ENCODE results near the gene IRF2BP1. TPM values are rescaled to one million over a fixed set of nuclear protein-coding genes. Genes with fewer than 3 reads are reported as not detected.

The IRF2BP1 gene
- total RNA-seq, 2 experiments from 2014 or later: 21.0 to 21.6 TPM

DNA sequence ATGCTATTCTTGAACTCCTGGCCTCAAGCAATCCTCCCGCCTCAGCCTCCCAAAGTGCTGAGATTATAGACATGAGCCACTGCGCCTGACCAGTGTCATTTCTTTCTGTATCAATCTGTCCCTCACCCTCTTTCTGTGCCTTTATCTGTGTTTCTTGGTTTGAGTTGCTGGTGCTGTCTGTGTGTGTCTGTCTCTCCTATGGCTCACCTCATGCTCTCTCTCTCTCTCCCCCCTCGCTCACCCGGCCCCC is 9.9 kb downstream of the IRF2BP1 start:
- Mint-ChIP-seq H3K4me1 (ENCODE audit: low read depth) (peaks cover 16% of the 10 kb centered on the region), H3K27me3 (peaks cover 34% of the 10 kb centered on the region), H3K36me3 (ENCODE audit: low read depth) (no peaks in the 10 kb centered on the region), H3K27ac (no peak overlapping the region), H3K9me3 (no peaks in the 10 kb centered on the region), H3K4me3 (no peak overlapping the region)
- no peak for TF ChIP-seq CTCF (IDR thresholded peaks at IDR 0.05)
- DNase-seq (peak in 1 of 14 experiments; percentile 36), ATAC-seq (ENCODE audit: poor library complexity) (peak; percentile 75)
- H3K9me3 ChIP-seq (ENCODE audit: control insufficient read depth in 1 of 2, insufficient read depth in 1 of 2, low read length in 2 of 2): peaks cover 0 to 9% of the 10 kb centered on the region in 2 experiments
- H3K36me3 ChIP-seq (ENCODE audit: insufficient read depth, low read length): no peaks in the 10 kb centered on the region
- H3K4me1 ChIP-seq (ENCODE audit: insufficient read depth, low read length): peaks cover 12% of the 10 kb centered on the region
- no peak overlapping the region for H3K4me3 ChIP-seq (ENCODE audit: low read length)
- H3K27ac ChIP-seq (ENCODE audit: low read depth in 1 of 2, low read length in 2 of 2): no peak overlapping the region
- intact Hi-C loops (cut with DNase I, micrococcal nuclease): no loop called here
- peaks cover 0 to 7% of the 10 kb centered on the region in 2 experiments for H3K27me3 ChIP-seq (ENCODE audit: control insufficient read depth in 1 of 2, insufficient read depth in 2 of 2, low read length in 2 of 2)
- ChIA-PET CTCF (no interaction called here), POLR2A (no interaction called here)

DNA sequence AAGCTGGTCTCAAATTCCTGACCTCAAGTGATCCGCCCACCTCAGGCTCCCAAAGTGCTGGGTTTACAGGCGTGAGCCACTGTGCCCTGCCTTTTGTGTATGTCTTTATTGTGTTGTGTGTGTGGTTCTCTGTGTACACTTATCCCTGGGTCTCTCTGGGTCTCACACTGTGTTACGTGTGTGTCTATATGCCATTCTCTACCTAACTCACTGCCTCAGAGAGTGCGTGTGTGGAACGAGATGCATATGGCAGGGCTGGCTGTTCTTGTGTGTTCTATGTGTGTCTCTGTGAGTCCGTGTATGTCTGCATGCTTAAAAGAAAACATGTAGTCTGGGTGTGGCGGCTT is 11.3 kb downstream of the IRF2BP1 start:
- ATAC-seq (ENCODE audit: poor library complexity) (no peak), DNase-seq (no peak)
- no peak overlapping the region for H3K4me3 Mint-ChIP-seq
- no peak overlapping the region for H3K4me3 ChIP-seq (ENCODE audit: low read length)
- H3K36me3 ChIP-seq (ENCODE audit: insufficient read depth, low read length): no peaks in the 10 kb centered on the region
- H3K36me3 Mint-ChIP-seq (ENCODE audit: low read depth): no peaks in the 10 kb centered on the region
- ChIA-PET POLR2A (no interaction called here), CTCF (interaction anchor here (1.4 kb wide), 1 partner anchor 11 kb away, joined by 3 read pairs; the partner anchor contains the start of gene SYMPK)
- peaks cover 34% of the 10 kb centered on the region for H3K27me3 Mint-ChIP-seq
- peaks cover 16% of the 10 kb centered on the region for H3K4me1 Mint-ChIP-seq (ENCODE audit: low read depth)
- TF ChIP-seq CTCF (IDR thresholded peaks at IDR 0.05): no peak
- H3K27me3 ChIP-seq (ENCODE audit: control insufficient read depth in 1 of 2, insufficient read depth in 2 of 2, low read length in 2 of 2): peaks cover 0 to 7% of the 10 kb centered on the region in 2 experiments
- peaks cover 12% of the 10 kb centered on the region for H3K4me1 ChIP-seq (ENCODE audit: insufficient read depth, low read length)
- no peak overlapping the region for H3K27ac ChIP-seq (ENCODE audit: low read depth in 1 of 2, low read length in 2 of 2)
- intact Hi-C loops (cut with DNase I, micrococcal nuclease): no loop called here
- H3K9me3 Mint-ChIP-seq: no peaks in the 10 kb centered on the region
- peaks cover 0 to 9% of the 10 kb centered on the region in 2 experiments for H3K9me3 ChIP-seq (ENCODE audit: control insufficient read depth in 1 of 2, insufficient read depth in 1 of 2, low read length in 2 of 2)
- no peak overlapping the region for H3K27ac Mint-ChIP-seq

GRCh38 chr19:45873219-45873772 is 12.6 kb downstream of the IRF2BP1 start:
- no peaks in the 10 kb centered on the region for H3K9me3 Mint-ChIP-seq
- peaks cover 27% of the 10 kb centered on the region for H3K27me3 Mint-ChIP-seq
- H3K4me3 ChIP-seq (ENCODE audit: low read length): no peak overlapping the region
- intact Hi-C loops (cut with DNase I, micrococcal nuclease): no loop called here
- ATAC-seq (ENCODE audit: poor library complexity) (no peak), DNase-seq (no peak)
- H3K27ac Mint-ChIP-seq: no peak overlapping the region
- no peak for TF ChIP-seq CTCF (IDR thresholded peaks at IDR 0.05)
- no peak overlapping the region for H3K27ac ChIP-seq (ENCODE audit: low read depth in 1 of 2, low read length in 2 of 2)
- POLR2A ChIA-PET: no interaction called here
- no peak overlapping the region for H3K4me3 Mint-ChIP-seq
- H3K9me3 ChIP-seq (ENCODE audit: control insufficient read depth in 1 of 2, insufficient read depth in 1 of 2, low read length in 2 of 2): peaks cover 0 to 9% of the 10 kb centered on the region in 2 experiments
- no peaks in the 10 kb centered on the region for H3K36me3 Mint-ChIP-seq (ENCODE audit: low read depth)
- no peaks in the 10 kb centered on the region for H3K36me3 ChIP-seq (ENCODE audit: insufficient read depth, low read length)
- peaks cover 16% of the 10 kb centered on the region for H3K4me1 Mint-ChIP-seq (ENCODE audit: low read depth)
- H3K4me1 ChIP-seq (ENCODE audit: insufficient read depth, low read length): peaks cover 12% of the 10 kb centered on the region
- CTCF ChIA-PET: interaction anchor here (1.4 kb wide), 1 partner anchor 10 kb away, joined by 3 read pairs; the partner anchor contains the start of gene SYMPK
- peaks cover 0 to 7% of the 10 kb centered on the region in 2 experiments for H3K27me3 ChIP-seq (ENCODE audit: control insufficient read depth in 1 of 2, insufficient read depth in 2 of 2, low read length in 2 of 2)

Measured in CD4-positive, alpha-beta T cell (primary cell).